LNCaP clone FGC (cell line): ENCODE data around the gene KCNK2.

ENCODE experiments used
- DNase-seq: peaks from one replicate; pipeline ENCODE4 v3.0.0-alpha.2; 2011; ENCODE audit warnings: low read depth
- H3K4me3 ChIP-seq: 2 replicates; pipeline ENCODE4 v1.5.1; 2011; ENCODE audit warnings: mild to moderate bottlenecking, low read depth, low read length, control low read depth
- TF ChIP-seq, protein P1 (sequence below): IDR thresholded peaks from 2 replicates; pipeline ENCODE4 v1.5.1; 2012; ENCODE audit warnings: mild to moderate bottlenecking; ENCODE audit not compliant: control insufficient read depth, insufficient read depth; ENCODE audit errors: extremely low read depth

Gene KCNK2

DNA sequence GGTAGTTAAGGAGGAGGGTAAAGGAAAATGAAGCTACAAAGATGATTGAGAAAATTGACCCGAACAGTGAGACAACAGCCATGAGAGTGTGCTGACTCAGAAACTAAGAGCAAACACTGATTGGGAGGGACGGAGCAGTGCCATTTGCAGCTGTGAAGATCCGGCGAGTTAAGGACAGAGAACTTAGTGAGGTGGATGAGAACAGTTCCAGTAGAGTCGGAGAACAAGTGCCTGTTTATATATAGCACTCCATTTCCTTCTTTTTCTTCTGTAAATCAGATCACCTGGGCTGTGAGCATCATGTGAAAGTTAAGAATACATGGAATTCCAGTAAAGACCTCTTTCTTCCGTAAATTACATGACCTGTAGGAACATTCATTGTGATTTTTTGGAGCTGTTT is 145.7 kb downstream of the KCNK2 start:
- H3K4me3 ChIP-seq = no peak overlapping the region
- TF ChIP-seq, protein P1, sequence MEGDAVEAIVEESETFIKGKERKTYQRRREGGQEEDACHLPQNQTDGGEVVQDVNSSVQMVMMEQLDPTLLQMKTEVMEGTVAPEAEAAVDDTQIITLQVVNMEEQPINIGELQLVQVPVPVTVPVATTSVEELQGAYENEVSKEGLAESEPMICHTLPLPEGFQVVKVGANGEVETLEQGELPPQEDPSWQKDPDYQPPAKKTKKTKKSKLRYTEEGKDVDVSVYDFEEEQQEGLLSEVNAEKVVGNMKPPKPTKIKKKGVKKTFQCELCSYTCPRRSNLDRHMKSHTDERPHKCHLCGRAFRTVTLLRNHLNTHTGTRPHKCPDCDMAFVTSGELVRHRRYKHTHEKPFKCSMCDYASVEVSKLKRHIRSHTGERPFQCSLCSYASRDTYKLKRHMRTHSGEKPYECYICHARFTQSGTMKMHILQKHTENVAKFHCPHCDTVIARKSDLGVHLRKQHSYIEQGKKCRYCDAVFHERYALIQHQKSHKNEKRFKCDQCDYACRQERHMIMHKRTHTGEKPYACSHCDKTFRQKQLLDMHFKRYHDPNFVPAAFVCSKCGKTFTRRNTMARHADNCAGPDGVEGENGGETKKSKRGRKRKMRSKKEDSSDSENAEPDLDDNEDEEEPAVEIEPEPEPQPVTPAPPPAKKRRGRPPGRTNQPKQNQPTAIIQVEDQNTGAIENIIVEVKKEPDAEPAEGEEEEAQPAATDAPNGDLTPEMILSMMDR = no peak
- no peak for DNase-seq

DNA sequence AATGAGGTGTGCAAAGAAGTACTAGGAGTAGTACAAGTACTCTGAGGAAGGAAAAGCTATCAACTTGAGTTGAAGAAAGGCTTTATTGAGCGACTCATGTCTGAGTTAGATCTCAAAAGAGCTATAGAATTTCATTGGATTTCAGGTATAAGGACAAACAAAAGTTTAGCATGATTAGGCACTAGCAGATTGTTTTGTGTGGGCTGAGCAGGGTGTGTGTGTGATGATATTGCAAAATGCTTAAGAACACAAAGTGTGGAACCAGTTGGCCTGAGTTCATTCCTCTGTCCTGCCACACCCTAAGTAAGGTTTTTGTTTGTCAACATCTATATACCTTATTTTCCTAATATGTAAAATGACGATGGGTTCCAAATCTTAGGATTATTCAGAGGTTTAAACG is 158.9 kb downstream of the KCNK2 start:
- TF ChIP-seq, protein P1 = no peak

DNA sequence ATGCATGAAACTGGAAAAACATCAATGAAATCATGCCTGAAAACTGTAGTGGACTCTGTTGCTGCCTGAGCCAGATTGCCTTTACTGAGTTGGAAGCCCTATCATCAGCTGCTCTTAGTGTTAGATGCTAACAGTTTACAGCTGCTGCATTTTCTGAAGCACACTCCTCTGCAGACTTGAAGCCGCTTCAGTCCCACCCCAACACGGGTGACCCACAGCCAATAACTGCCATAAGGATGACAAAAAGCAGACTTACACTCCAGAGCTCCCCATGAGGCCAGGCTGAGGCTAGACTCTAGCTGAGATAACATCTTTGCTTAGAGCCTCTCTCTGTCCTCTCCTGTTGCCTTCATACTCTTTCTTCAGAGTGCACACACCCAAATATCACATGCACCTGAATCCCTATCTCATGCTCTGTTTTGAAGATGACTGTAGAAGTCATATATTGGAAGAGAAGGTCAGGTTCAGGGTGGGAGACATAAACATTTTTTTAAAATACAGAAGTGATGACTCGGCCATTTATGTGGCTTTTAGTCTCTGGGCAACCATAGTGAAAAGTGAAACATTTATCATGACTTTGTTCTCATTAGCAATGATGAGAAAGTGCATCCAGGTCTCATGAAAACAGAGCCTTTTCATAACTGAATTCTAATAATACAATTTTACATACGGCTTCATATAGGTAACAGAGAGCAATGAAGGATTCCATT is 161.0 kb downstream of the KCNK2 start:
- TF ChIP-seq, protein P1 = no peak
- no peak overlapping the region for H3K4me3 ChIP-seq
- DNase-seq = no peak

More for the DNA sequence above, 158.9 kb downstream of the KCNK2 start:
- H3K4me3 ChIP-seq = no peak overlapping the region
- no peak for DNase-seq

DNA sequence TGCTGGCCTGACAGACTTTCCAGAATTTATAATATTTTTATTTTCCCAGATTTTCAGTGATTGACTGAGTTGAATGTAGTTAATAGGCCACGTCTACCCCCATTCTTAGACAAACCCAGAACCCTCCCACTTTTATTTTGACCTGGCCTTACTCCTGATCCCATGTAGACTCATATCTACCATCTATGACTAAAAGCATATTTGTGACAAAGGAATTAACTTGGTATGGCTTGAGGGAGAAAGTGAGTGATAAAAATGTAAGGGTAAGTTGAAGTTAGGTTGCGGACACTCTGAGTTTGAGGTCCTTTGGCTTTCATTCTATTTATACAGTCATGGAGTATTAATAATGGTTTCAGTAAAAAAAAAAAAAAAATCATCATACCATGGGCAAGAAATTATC is 168.4 kb downstream of the KCNK2 start:
- no peak for DNase-seq
- no peak overlapping the region for H3K4me3 ChIP-seq
- TF ChIP-seq, protein P1 = no peak

DNA sequence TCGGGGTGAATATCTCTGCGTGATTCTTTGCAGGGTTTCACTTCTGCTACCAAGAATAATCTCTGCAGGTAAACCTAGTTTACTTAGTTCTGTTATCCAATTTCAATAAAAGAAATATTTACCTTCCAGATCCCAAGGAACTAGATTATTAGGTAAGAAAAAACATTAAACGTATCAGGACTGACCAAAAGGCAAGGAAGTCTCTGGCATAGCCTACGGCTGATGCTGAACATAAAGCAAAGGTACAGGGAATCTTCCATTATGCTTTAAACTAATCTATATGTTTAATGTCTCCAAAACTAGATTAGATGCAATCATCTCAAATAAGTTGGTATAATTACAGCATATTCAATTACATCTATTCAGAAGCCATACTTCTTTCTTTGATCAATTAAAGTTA is 168.9 kb downstream of the KCNK2 start:
- no peak overlapping the region for H3K4me3 ChIP-seq
- TF ChIP-seq, protein P1 = no peak
- DNase-seq = no peak

- DNase-seq = no peak
- H3K4me3 ChIP-seq = no peak overlapping the region
- TF ChIP-seq, protein P1 = no peak
Observed at GRCh38 chr1:215252164-215252563, 169.6 kb downstream of the KCNK2 start.
